Lung (tissue), 12 donors: ENCODE data around the gene FAM180A. TPM values are rescaled to one million over a fixed set of nuclear protein-coding genes. Genes with fewer than 3 reads are reported as not detected.
"Not testable (repeated sequence)": the region's sequence is repeated elsewhere in the genome, so short reads cannot be mapped to it uniquely, and the experiment has no call there.

Experiments
- ATAC-seq: fragments of 200-7000 bp; cut with Tn5 transposase; one replicate; pipeline ENCODE4 v1.9.1; 2020; ENCODE audit warnings: moderate number of reproducible peaks; ENCODE audit not compliant: insufficient read depth, low FRiP score
- DNase-seq, 3 donors: peaks; one replicate each; pipeline ENCODE4 v3.0.0-alpha.2; 2013 to 2017
- H3K27ac ChIP-seq, 2 donors: one replicate each; pipeline ENCODE4 v1.5.1; 2013; ENCODE audit warnings: mild to moderate bottlenecking in 2 of 2, moderate library complexity in 2 of 2, control low read depth in 1 of 2, inconsistent platforms in 1 of 2, low read depth in 1 of 2, low read length in 1 of 2
- H3K27me3 ChIP-seq, 3 donors: one replicate each; pipeline ENCODE4 v1.5.1; 2013; ENCODE audit warnings: low read length in 2 of 3; ENCODE audit not compliant: control insufficient read depth in 3 of 3, insufficient read depth in 3 of 3
- H3K36me3 ChIP-seq, 4 donors: one replicate each; pipeline ENCODE4 v1.5.1; 2013; ENCODE audit warnings: low read length in 4 of 4, mild to moderate bottlenecking in 1 of 4, moderate library complexity in 1 of 4; ENCODE audit not compliant: control insufficient read depth in 4 of 4, insufficient read depth in 4 of 4
- H3K4me1 ChIP-seq, 5 donors: one replicate each; pipeline ENCODE4 v1.5.1; 2013; ENCODE audit warnings: low read length in 5 of 5, mild to moderate bottlenecking in 2 of 5, moderate library complexity in 1 of 5; ENCODE audit not compliant: control insufficient read depth in 5 of 5, insufficient read depth in 5 of 5
- H3K4me3 ChIP-seq: one replicate; pipeline ENCODE4 v1.5.1; 2013; ENCODE audit warnings: mild to moderate bottlenecking, control low read depth, moderate library complexity
- H3K9ac ChIP-seq, 2 donors: one replicate each; pipeline ENCODE4 v1.5.1; 2013; ENCODE audit warnings: low read length in 2 of 2, control low read depth in 1 of 2; ENCODE audit not compliant: insufficient read depth in 1 of 2
- H3K9me3 ChIP-seq, 4 donors: one replicate each; pipeline ENCODE4 v1.5.1; 2013; ENCODE audit warnings: low read length in 3 of 4, mild to moderate bottlenecking in 1 of 4, moderate library complexity in 1 of 4; ENCODE audit not compliant: control insufficient read depth in 4 of 4, insufficient read depth in 3 of 4
- WGBS, 2 donors: extraction: QIAGEN DNeasy Blood & Tissue Kit; methylation state at CpG; one replicate each; pipeline ENCODE4 v1.1.7; 2013; 5-methylcytosine and 5-hydroxymethylcytosine counted together
- polyA plus RNA-seq, 2 donors: library from polyadenylated mRNA; stranded (reverse); fragments of 200-250 nt; gene quantifications; one replicate each; pipeline ENCODE4 v1.2.1, GENCODE V29; 2013
- total RNA-seq, 2 donors: library from RNA; depleted of rRNA in 1 of 2; stranded (reverse); fragments of >200 nt in 1 of 2; gene quantifications; one replicate each; pipeline ENCODE4 v1.2.1, GENCODE V29; 2014 to 2021
- TF ChIP-seq, protein P1 (sequence below): IDR thresholded peaks from 2 replicates; pipeline ENCODE4 v1.5.1; 2012; ENCODE audit warnings: mild to moderate bottlenecking; ENCODE audit errors: control extremely low read depth, extremely low read depth
- donor health status: control.
- donor health status: control.
- donor health status: Bipolar disorder and iron deficiency.
- donor health status: healthy.
- donor health status: DM: yes; HTN: yes; CAD: no.

The FAM180A gene
- total and polyA plus RNA-seq, 4 donors = 0.18 to 2.1 (median 1.3) TPM

DNA sequence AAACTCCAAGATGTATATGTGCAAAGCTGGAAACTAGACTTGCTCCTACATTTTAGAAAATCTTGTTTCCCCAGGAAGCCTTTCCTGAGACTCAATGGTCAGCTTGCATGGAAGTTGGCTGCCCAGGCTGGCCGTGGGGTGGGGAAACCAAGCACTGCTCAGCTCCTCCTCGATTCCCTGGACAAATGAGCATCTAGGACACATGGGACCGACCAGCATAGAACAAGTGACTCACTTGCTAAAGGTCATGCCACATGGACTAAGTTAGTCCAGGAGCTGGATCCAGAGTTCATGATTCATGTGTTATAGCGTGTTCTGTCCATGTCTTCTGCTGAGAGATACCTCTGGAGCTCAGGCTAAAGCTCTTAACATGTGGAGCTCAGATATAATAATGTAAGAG, 6.2 kb downstream of the FAM180A start:
- 92 to 94% methylated on average over 4 of the region's 4 CpGs for WGBS, 2 donors
- Histone ChIP-seq H3K4me3 (no peak overlapping the region), H3K36me3 (no peaks in the 10 kb centered on the region), H3K27me3 (no peaks in the 10 kb centered on the region), H3K4me1 (peaks cover 0 to 11% (median 0%) of the 10 kb centered on the region in 5 donors), H3K9ac (no peak overlapping the region), H3K9me3 (no peaks in the 10 kb centered on the region), H3K27ac (peak overlapping the region in 1 of 2 donors; percentile 55)
- TF ChIP-seq, protein P1, sequence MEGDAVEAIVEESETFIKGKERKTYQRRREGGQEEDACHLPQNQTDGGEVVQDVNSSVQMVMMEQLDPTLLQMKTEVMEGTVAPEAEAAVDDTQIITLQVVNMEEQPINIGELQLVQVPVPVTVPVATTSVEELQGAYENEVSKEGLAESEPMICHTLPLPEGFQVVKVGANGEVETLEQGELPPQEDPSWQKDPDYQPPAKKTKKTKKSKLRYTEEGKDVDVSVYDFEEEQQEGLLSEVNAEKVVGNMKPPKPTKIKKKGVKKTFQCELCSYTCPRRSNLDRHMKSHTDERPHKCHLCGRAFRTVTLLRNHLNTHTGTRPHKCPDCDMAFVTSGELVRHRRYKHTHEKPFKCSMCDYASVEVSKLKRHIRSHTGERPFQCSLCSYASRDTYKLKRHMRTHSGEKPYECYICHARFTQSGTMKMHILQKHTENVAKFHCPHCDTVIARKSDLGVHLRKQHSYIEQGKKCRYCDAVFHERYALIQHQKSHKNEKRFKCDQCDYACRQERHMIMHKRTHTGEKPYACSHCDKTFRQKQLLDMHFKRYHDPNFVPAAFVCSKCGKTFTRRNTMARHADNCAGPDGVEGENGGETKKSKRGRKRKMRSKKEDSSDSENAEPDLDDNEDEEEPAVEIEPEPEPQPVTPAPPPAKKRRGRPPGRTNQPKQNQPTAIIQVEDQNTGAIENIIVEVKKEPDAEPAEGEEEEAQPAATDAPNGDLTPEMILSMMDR = no peak
- ATAC-seq (no peak), DNase-seq (no peak)

DNA sequence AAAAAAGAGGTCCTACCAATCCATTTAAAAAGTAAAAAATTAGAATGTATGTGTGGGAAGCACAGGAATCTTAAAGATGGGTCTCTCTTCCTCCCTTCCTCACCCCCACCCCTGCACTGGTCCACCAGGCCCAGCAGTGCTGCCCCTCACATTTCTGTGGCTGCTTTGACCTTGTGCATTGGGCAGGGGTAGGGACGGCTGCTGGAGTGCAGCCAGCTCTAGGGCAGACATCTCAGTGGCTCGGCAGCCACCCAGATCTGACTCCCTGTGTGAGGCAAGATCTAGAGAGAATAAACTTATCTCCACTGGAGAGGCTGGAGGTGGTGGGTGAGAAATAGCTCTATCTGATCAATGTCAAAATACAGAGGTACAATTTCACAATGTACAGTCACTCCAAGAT, 6.7 kb downstream of the FAM180A start:
- 65% methylated on average over 2 of the region's 2 CpGs for WGBS, 2 donors
- H3K27ac ChIP-seq = peak overlapping the region in 1 of 2 donors; percentile 55
- H3K9me3 ChIP-seq = no peaks in the 10 kb centered on the region
- H3K4me3 ChIP-seq = no peak overlapping the region
- no peak for DNase-seq
- H3K27me3 ChIP-seq = no peaks in the 10 kb centered on the region
- H3K4me1 ChIP-seq = peaks cover 0 to 11% (median 0%) of the 10 kb centered on the region in 5 donors
- no peak overlapping the region for H3K9ac ChIP-seq
- ATAC-seq = no peak
- H3K36me3 ChIP-seq = no peaks in the 10 kb centered on the region
- TF ChIP-seq, protein P1 = no peak

DNA sequence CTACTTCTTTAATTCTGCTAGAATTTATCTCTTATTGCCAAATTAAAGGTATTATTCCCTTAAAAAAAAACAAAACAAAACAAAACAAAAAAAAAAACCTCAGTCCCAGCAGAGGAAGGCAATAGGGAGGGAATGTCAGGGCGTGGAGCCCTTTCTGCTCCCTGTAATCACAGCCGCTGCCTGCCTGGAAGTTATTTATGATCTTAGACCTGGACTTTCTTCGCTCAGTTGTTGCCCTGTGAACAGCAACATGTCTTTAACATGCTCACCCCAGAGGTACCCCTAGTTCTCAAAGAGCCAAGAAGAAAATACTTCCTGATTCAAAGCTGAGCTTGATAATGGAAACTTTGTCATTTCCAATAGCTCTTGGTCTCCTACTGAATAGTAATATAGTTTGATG, 7.7 kb downstream of the FAM180A start:
- no peak for DNase-seq

DNA sequence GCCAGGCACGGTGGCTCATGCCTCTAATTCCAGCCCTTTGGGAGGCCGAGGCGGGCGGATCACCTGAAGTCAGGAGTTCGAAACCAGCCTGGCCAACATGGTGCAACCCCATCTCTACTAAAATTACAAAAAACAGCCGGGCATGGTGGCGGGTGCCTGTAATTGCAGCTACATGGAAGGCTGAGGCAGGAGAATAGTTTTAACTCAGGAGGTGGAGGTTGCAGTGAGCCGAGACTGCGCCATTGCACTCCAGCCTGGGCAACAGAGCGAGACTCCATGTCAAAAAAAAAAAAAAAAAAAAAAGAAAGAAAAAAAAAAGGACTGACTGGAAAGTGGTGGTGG, 11.3 kb downstream of the FAM180A start:
- not testable (repeated sequence) for H3K4me1 ChIP-seq, H3K9me3 ChIP-seq, H3K36me3 ChIP-seq, H3K9ac ChIP-seq, H3K27me3 ChIP-seq, DNase-seq, ATAC-seq, H3K4me3 ChIP-seq, H3K27ac ChIP-seq
- 96% methylated on average over 10 of the region's 10 CpGs for WGBS, 2 donors

More for the DNA sequence above, 7.7 kb downstream of the FAM180A start:
- no peak for ATAC-seq
- Histone ChIP-seq H3K27me3 (no peaks in the 10 kb centered on the region), H3K4me3 (no peak overlapping the region), H3K4me1 (peaks cover 0 to 11% (median 0%) of the 10 kb centered on the region in 5 donors), H3K9ac (no peak overlapping the region), H3K36me3 (no peaks in the 10 kb centered on the region), H3K9me3 (no peaks in the 10 kb centered on the region), H3K27ac (no peak overlapping the region)
- WGBS, 2 donors = 77 to 96% methylated on average over 3 of the region's 3 CpGs
- TF ChIP-seq, protein P1 = no peak
